HepG2 (cell line): ENCODE data around the gene HSPA1B. TPM values are rescaled to one million over a fixed set of nuclear protein-coding genes. Genes with fewer than 3 reads are reported as not detected.

ENCODE experiments used
- BCL6 ChIP-seq: IDR thresholded peaks from 2 replicates; pipeline ENCODE4 v1.6.1; 2016; ENCODE audit warnings: missing genetic modification reagents, missing compliant biosample characterization
- BCLAF1 ChIP-seq: fragments of 450-650 bp; IDR thresholded peaks from 2 replicates; pipeline ENCODE4 v1.6.1; 2017; ENCODE audit warnings: mild to moderate bottlenecking
- EED ChIP-seq: sonication (generic); formaldehyde crosslinking; IDR thresholded peaks from 2 replicates; pipeline ENCODE4 v1.5.0; 2020; ENCODE audit warnings: mild to moderate bottlenecking, missing genetic modification reagents
- GLI4 ChIP-seq: sonication (generic); formaldehyde crosslinking; IDR thresholded peaks from 2 replicates; pipeline ENCODE4 v1.5.1; 2020; ENCODE audit warnings: missing genetic modification reagents, mild to moderate bottlenecking, moderate library complexity, borderline replicate concordance
- KAT2B ChIP-seq: fragments of 150-350 bp; IDR thresholded peaks from 2 replicates; pipeline ENCODE4 v1.6.1; 2014; ENCODE audit warnings: low read depth, low read length, borderline replicate concordance
- MBNL3 ChIP-seq: fragments of 250-450 bp; sonication (Bioruptor Pico); conservative IDR thresholded peaks from 2 replicates; pipeline ENCODE4 v1.8.0; 2022; ENCODE audit warnings: mild to moderate bottlenecking, inconsistent platforms
- MLLT10 ChIP-seq: sonication (generic); formaldehyde crosslinking; IDR thresholded peaks from 2 replicates; pipeline ENCODE4 v1.4.0; 2020; ENCODE audit warnings: missing genetic modification reagents
- NFRKB ChIP-seq: fragments of 450-650 bp; IDR thresholded peaks from 2 replicates; pipeline ENCODE4 v1.6.1; 2017
- NKX3-1 ChIP-seq: sonication (generic); formaldehyde crosslinking; IDR thresholded peaks from 2 replicates; pipeline ENCODE4 v1.5.0; 2020; ENCODE audit warnings: missing genetic modification reagents
- ONECUT2 ChIP-seq: sonication (generic); formaldehyde crosslinking; IDR thresholded peaks from 2 replicates; pipeline ENCODE4 v1.4.0; 2020; ENCODE audit warnings: missing genetic modification reagents
- PAX8 ChIP-seq: sonication (generic); formaldehyde crosslinking; IDR thresholded peaks from 2 replicates; pipeline ENCODE4 v1.8.0; 2022; ENCODE audit warnings: mild to moderate bottlenecking, missing genetic modification reagents, borderline replicate concordance
- STAT5B ChIP-seq: sonication (generic); formaldehyde crosslinking; IDR thresholded peaks from 2 replicates; pipeline ENCODE4 v1.4.0; 2020; ENCODE audit warnings: missing genetic modification reagents
- TCF7L2 ChIP-seq: IDR thresholded peaks from 2 replicates; pipeline ENCODE4 v1.6.1; 2011; ENCODE audit warnings: mild to moderate bottlenecking, low read depth, low read length, moderate library complexity
- TFE3 ChIP-seq: IDR thresholded peaks from 2 replicates; pipeline ENCODE4 v1.6.1; 2016
- TRAFD1 ChIP-seq: sonication (generic); formaldehyde crosslinking; IDR thresholded peaks from 2 replicates; pipeline ENCODE4 v1.5.1; 2020; ENCODE audit warnings: missing genetic modification reagents, mild to moderate bottlenecking, borderline replicate concordance
- ZBTB26 ChIP-seq: IDR thresholded peaks from 2 replicates; pipeline ENCODE4 v1.6.1; 2016; ENCODE audit warnings: missing compliant biosample characterization, missing genetic modification reagents, borderline replicate concordance
- ZBTB43 ChIP-seq: sonication (generic); formaldehyde crosslinking; conservative IDR thresholded peaks from 2 replicates; pipeline ENCODE4 v1.4.0; 2020; ENCODE audit warnings: missing genetic modification reagents
- ZNF24 ChIP-seq: fragments of 450-650 bp; IDR thresholded peaks from 2 replicates; pipeline ENCODE4 v1.6.1; 2017; ENCODE audit warnings: antibody characterized with exemption, mild to moderate bottlenecking
- ZNF326 ChIP-seq: sonication (generic); formaldehyde crosslinking; IDR thresholded peaks from 2 replicates; pipeline ENCODE4 v1.4.0; 2020; ENCODE audit warnings: missing genetic modification reagents, borderline replicate concordance
- ZNF678 ChIP-seq: sonication (generic); formaldehyde crosslinking; IDR thresholded peaks from 2 replicates; pipeline ENCODE4 v1.4.0; 2020; ENCODE audit warnings: mild to moderate bottlenecking, missing genetic modification reagents
- ZSCAN20 ChIP-seq: sonication (generic); formaldehyde crosslinking; IDR thresholded peaks from 2 replicates; pipeline ENCODE4 v1.4.0; 2020; ENCODE audit warnings: missing genetic modification reagents, mild to moderate bottlenecking, borderline replicate concordance
- polyA plus RNA-seq, 8 experiments: library from polyadenylated mRNA; depleted of rRNA in 3 of 8; stranded (reverse) in 7 of 8; unstranded in 1 of 8; fragments of >200 nt; fragmentation: Illumina TruSeq in 4 of 8; extraction: Trizol in 4 of 8; gene quantifications; 2 replicates each; pipeline versions ENCODE4 v1.2.1 to v1.2.3, GENCODE V29; 2011 to 2016; ENCODE audit warnings: low read depth in 4 of 8, missing spikeins in 1 of 8, mixed read lengths in 1 of 8; ENCODE audit not compliant: insufficient read depth in 1 of 8
- total RNA-seq, 5 experiments: library from RNA; depleted of rRNA; stranded (reverse); fragments of >200 nt; fragmentation: Illumina TruSeq; extraction: Trizol; gene quantifications; 2 replicates each; pipeline ENCODE4 v1.2.3, GENCODE V29; 2016; ENCODE audit warnings: low read depth in 1 of 5

HSPA1B gene
- total and polyA plus RNA-seq, 2 of the 13 experiments (the other 11 are each of a cell fraction or from before 2014, with no cell fraction given), result 26.0 to 186 TPM

GRCh38 chr6:31827286-31828079 is at the start of gene HSPA1B (continued):
- TF ChIP-seq ZBTB43 (CRISPR knock-in tag), result 0 out of 2 replicates have a peak, but pooled peaks have one; percentile 38
- TF ChIP-seq ZBTB26 (CRISPR knock-in tag), result peak; percentile 84; the same call in 1 of the 2 replicates
- TF ChIP-seq TCF7L2, result no peak
- peak; percentile 72; the same call in 1 of the 2 replicates for TF ChIP-seq GLI4 (CRISPR knock-in tag)
- peak; percentile 70 for TF ChIP-seq TFE3 (CRISPR knock-in tag)
- TF ChIP-seq NFRKB, result no peak
- TF ChIP-seq EED, result no peak
- no peak for TF ChIP-seq TRAFD1 (CRISPR knock-in tag)
- TF ChIP-seq STAT5B, result peak; percentile 88; the same call in 1 of the 2 replicates
- TF ChIP-seq MLLT10, result no peak
- TF ChIP-seq PAX8 (CRISPR knock-in tag), result no peak
- TF ChIP-seq KAT2B, result no peak
- TF ChIP-seq ZSCAN20 (CRISPR knock-in tag), result no peak
- no peak for TF ChIP-seq ZNF326 (CRISPR knock-in tag)
- no peak for TF ChIP-seq MBNL3 (CRISPR knock-in tag)
- TF ChIP-seq ZNF24, result 0 out of 2 replicates have a peak, but pooled peaks have one; percentile 30
- TF ChIP-seq NKX3-1 (CRISPR knock-in tag), result peak; percentile 78; the same call in 1 of the 2 replicates
- TF ChIP-seq BCLAF1, result no peak
- 0 out of 2 replicates have a peak, but pooled peaks have one; percentile 56 for TF ChIP-seq ZNF678 (CRISPR knock-in tag)
- no peak for TF ChIP-seq BCL6 (CRISPR knock-in tag)
- TF ChIP-seq ONECUT2, result no peak
